OCI-LY7 (cell line): ENCODE results near the gene FRMPD4.

Experiments used
- EZH2phosphoT487 ChIP-seq: fragments of 200-600 bp; sonication (generic); IDR thresholded peaks from 2 replicates; pipeline ENCODE4 v1.6.1; 2018; ENCODE audit warnings: low read depth, borderline replicate concordance, mild to moderate bottlenecking, mixed run types, antibody characterized with exemption, low read length, moderate library complexity, mixed read lengths
- TF ChIP-seq, protein P1 (sequence below): fragments of 200-600 bp; sonication (generic); conservative IDR thresholded peaks from 2 replicates; pipeline ENCODE4 v1.5.1; 2014; ENCODE audit warnings: mild to moderate bottlenecking, antibody characterized with exemption, low read length, moderate library complexity, mixed read lengths

- TF ChIP-seq, protein P1, sequence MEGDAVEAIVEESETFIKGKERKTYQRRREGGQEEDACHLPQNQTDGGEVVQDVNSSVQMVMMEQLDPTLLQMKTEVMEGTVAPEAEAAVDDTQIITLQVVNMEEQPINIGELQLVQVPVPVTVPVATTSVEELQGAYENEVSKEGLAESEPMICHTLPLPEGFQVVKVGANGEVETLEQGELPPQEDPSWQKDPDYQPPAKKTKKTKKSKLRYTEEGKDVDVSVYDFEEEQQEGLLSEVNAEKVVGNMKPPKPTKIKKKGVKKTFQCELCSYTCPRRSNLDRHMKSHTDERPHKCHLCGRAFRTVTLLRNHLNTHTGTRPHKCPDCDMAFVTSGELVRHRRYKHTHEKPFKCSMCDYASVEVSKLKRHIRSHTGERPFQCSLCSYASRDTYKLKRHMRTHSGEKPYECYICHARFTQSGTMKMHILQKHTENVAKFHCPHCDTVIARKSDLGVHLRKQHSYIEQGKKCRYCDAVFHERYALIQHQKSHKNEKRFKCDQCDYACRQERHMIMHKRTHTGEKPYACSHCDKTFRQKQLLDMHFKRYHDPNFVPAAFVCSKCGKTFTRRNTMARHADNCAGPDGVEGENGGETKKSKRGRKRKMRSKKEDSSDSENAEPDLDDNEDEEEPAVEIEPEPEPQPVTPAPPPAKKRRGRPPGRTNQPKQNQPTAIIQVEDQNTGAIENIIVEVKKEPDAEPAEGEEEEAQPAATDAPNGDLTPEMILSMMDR, result no peak
- no peak for TF ChIP-seq EZH2phosphoT487
Observed at GRCh38 chrX:12162420-12162819, 24.1 kb downstream of the FRMPD4 start.
